Gastrocnemius medialis (tissue), 4 donors: ENCODE results near the gene MAPK12. TPM values are rescaled to one million over a fixed set of nuclear protein-coding genes. Genes with fewer than 3 reads are reported as not detected.

ENCODE experiments used
- ATAC-seq, 2 donors: fragments of 150-250 bp; one replicate each; pipeline ENCODE4 v1.9.1; 2016
- DNase-seq, 2 donors: peaks; one replicate each; pipeline ENCODE4 v3.0.0-alpha.2; 2019
- H3K27ac ChIP-seq, 4 donors: fragments of 200-600 bp; sonication (generic); 1 replicate in 1 of 4; 2 replicates in 3 of 4; pipeline ENCODE4 v1.5.1; 2016 to 2018; ENCODE audit warnings: mild to moderate bottlenecking in 2 of 4, moderate library complexity in 1 of 4
- H3K27me3 ChIP-seq, 3 donors: fragments of 200-600 bp; sonication (generic) in 2 of 3; 1 replicate in 1 of 3; 2 replicates in 2 of 3; pipeline versions ENCODE4 v1.5.1 to v1.6.0; 2016 to 2019; ENCODE audit warnings: mild to moderate bottlenecking in 1 of 3, moderate library complexity in 1 of 3
- H3K36me3 ChIP-seq, 2 donors: fragments of 200-600 bp; sonication (generic) in 1 of 2; one replicate each; pipeline ENCODE4 v1.5.1; 2017 to 2018
- H3K4me1 ChIP-seq, 2 donors: fragments of 200-600 bp; sonication (generic) in 1 of 2; one replicate each; pipeline ENCODE4 v1.5.1; 2016 to 2017; ENCODE audit warnings: mild to moderate bottlenecking in 2 of 2
- H3K4me3 ChIP-seq, 4 donors: fragments of 200-600 bp; sonication (generic) in 3 of 4; 1 replicate in 1 of 4; 2 replicates in 3 of 4; pipeline ENCODE4 v1.5.1; 2016 to 2019; ENCODE audit warnings: mild to moderate bottlenecking in 2 of 4
- H3K9me3 ChIP-seq, 3 donors: fragments of 200-600 bp; sonication (generic) in 2 of 3; 1 replicate in 1 of 3; 2 replicates in 2 of 3; pipeline ENCODE4 v1.5.1; 2016 to 2019
- CTCF ChIP-seq, 5 experiments: fragments of 450-650 bp in 3 of 5; fragments of 200-600 bp in 2 of 5; sonication (generic) in 2 of 5; IDR thresholded peaks in 4 of 5; conservative IDR thresholded peaks in 1 of 5; 1 replicate in 4 of 5; 2 replicates in 1 of 5; pipeline ENCODE4 v1.5.1; 2016 to 2019; ENCODE audit warnings: antibody characterized with exemption in 5 of 5, mild to moderate bottlenecking in 3 of 5, moderate library complexity in 3 of 5
- POLR2A ChIP-seq, 2 donors: fragments of 450-650 bp; IDR thresholded peaks; one replicate each; pipeline ENCODE4 v1.6.1; 2017; ENCODE audit warnings: antibody characterized with exemption in 2 of 2, mild to moderate bottlenecking in 2 of 2, moderate library complexity in 2 of 2
- in situ Hi-C, 4 donors: fragments of 200-750 bp; cut with MboI; loops; one replicate each; pipeline versions ENCODE4 v1.15.0 to v1.8.0; 2017; ENCODE audit warnings: low sequenced_read_pairs in 4 of 4
- intact Hi-C: fragments of 100-400 bp; cut with DNase I; formaldehyde crosslinking; loops from one replicate; pipeline ENCODE4 v1.15.1; 2023; ENCODE audit warnings: low total_unique reads
- total RNA-seq, 4 donors: library from RNA; depleted of rRNA; stranded (reverse); fragments of >200 nt; gene quantifications; one replicate each; pipeline versions ENCODE4 v1.1.0 to v1.2.3, GENCODE V29; 2016

MAPK12 gene
- total RNA-seq, 4 donors from 2014 or later, result 126 to 290 (median 219) TPM

- no peaks in the 10 kb centered on the region for H3K27me3 ChIP-seq
- peaks cover 0 to 82% of the 10 kb centered on the region in 2 donors for H3K36me3 ChIP-seq
- no peak overlapping the region for H3K4me3 ChIP-seq
- H3K27ac ChIP-seq, result peak overlapping the region in 1 of 4 donors; percentile 48
- H3K9me3 ChIP-seq, result no peaks in the 10 kb centered on the region
- DNase-seq, result no peak
- intact Hi-C loops, result no loop called here
- in situ Hi-C loops, result no loop called here
- no peak for ATAC-seq
- H3K4me1 ChIP-seq, result no peaks in the 10 kb centered on the region
- TF ChIP-seq CTCF (IDR thresholded peaks at IDR 0.05 in 4 of 5, conservative IDR thresholded peaks at IDR 0.05 in 1 of 5) (no peak), POLR2A (IDR thresholded peaks at IDR 0.05) (no peak)
These were observed 46.0 kb downstream of the MAPK12 start for GRCh38 chr22:50215297-50216054.

GRCh38 chr22:50213263-50213662 is 48.2 kb downstream of the MAPK12 start:
- in situ Hi-C loops (no loop called here), intact Hi-C loops (loop anchor here (5.0 kb wide), 1 partner anchor 39 kb away; the partner anchor contains the start of gene HDAC10)
- no peak for ATAC-seq
- no peak overlapping the region for H3K27ac ChIP-seq
- H3K9me3 ChIP-seq, result no peaks in the 10 kb centered on the region
- TF ChIP-seq CTCF (IDR thresholded peaks at IDR 0.05 in 4 of 5, conservative IDR thresholded peaks at IDR 0.05 in 1 of 5), result no peak
- no peak for TF ChIP-seq POLR2A (IDR thresholded peaks at IDR 0.05)
- H3K4me3 ChIP-seq, result no peak overlapping the region
- peaks cover 0 to 75% of the 10 kb centered on the region in 2 donors for H3K36me3 ChIP-seq
- DNase-seq, result no peak
- H3K27me3 ChIP-seq, result no peaks in the 10 kb centered on the region
- H3K4me1 ChIP-seq, result no peaks in the 10 kb centered on the region

GRCh38 chr22:50211147-50211546 is 50.3 kb downstream of the MAPK12 start:
- Histone ChIP-seq H3K9me3 (no peaks in the 10 kb centered on the region), H3K4me1 (peaks cover 9 to 13% of the 10 kb centered on the region in 2 donors), H3K4me3 (no peak overlapping the region), H3K27me3 (no peaks in the 10 kb centered on the region), H3K27ac (no peak overlapping the region), H3K36me3 (peaks cover 0 to 59% of the 10 kb centered on the region in 2 donors)
- TF ChIP-seq POLR2A (IDR thresholded peaks at IDR 0.05) (no peak), CTCF (IDR thresholded peaks at IDR 0.05 in 4 of 5, conservative IDR thresholded peaks at IDR 0.05 in 1 of 5) (no peak)
- in situ Hi-C loops (no loop called here), intact Hi-C loops (loop anchor here (5.0 kb wide), 1 partner anchor 41 kb away; the partner anchor contains the start of gene HDAC10)
- no peak for ATAC-seq
- no peak for DNase-seq

- DNase-seq (no peak), ATAC-seq (no peak)
- no peak overlapping the region for H3K27ac ChIP-seq
- TF ChIP-seq CTCF (IDR thresholded peaks at IDR 0.05 in 4 of 5, conservative IDR thresholded peaks at IDR 0.05 in 1 of 5) (no peak), POLR2A (IDR thresholded peaks at IDR 0.05) (no peak)
- no peak overlapping the region for H3K4me3 ChIP-seq
- in situ Hi-C loops (no loop called here), intact Hi-C loops (loop anchor here (5.0 kb wide), 1 partner anchor 42 kb away; the partner anchor contains the start of gene HDAC10)
- H3K9me3 ChIP-seq, result no peaks in the 10 kb centered on the region
- H3K36me3 ChIP-seq, result peaks cover 0 to 53% of the 10 kb centered on the region in 2 donors
- H3K4me1 ChIP-seq, result peaks cover 14 to 19% of the 10 kb centered on the region in 2 donors
- no peaks in the 10 kb centered on the region for H3K27me3 ChIP-seq
These were observed 50.9 kb downstream of the MAPK12 start for GRCh38 chr22:50210378-50211139.
